GM19438 (cell line): ENCODE data around the gene NCF4.

ENCODE experiments used
- ATAC-seq: cut with Tn5 transposase; IDR thresholded peaks from one replicate; pipeline ENCODE4 v1.9.1; 2021; ENCODE audit warnings: low read depth; ENCODE audit not compliant: unreplicated experiment

NCF4 gene

GRCh38 chr22:36892292-36892691, 31.5 kb downstream of the NCF4 start:
- ATAC-seq, result no peak

DNA sequence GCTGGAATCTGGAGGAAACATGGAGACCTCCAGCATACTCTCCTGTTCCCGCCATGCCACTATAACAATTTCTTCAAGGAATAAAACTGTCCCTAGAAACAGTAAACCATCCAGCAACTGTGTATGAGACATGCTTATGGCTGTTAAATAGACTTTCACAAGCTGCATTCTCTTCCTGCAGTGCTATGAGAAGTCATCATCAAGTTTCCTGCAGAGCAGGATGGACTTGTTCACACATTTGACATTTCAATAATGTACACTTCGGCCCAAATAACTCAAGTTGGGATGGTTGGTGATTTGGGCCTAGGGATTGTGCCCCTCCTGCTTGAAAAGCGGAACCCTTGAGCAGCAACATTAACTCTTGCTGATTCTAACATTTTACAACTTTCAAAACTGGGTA, 32.5 kb downstream of the NCF4 start:
- ATAC-seq, result no peak

- ATAC-seq, result no peak
Measured at GRCh38 chr22:36894266-36894665, 33.5 kb downstream of the NCF4 start.

DNA sequence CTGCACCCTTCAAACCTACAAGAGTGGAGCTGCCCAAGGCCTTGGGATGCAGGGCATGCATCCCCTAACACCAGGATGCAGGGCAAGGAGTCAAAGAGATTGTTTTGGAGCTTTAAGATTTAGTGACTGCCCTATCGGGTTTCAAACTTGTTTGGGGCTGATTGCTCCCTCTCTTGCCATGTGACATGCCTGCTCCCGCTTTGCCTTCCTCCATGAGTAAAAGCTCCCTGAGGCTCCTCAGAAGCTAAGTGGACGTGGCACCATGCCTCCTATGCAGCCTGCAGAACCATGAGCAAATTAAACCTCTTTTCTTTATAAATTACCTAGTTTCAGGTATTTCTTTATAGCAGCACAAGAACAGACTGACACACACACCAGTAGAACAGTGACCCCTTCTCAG, 36.8 kb downstream of the NCF4 start:
- no peak for ATAC-seq

- no peak for ATAC-seq
Measured at GRCh38 chr22:36898690-36899089, 37.9 kb downstream of the NCF4 start.

DNA sequence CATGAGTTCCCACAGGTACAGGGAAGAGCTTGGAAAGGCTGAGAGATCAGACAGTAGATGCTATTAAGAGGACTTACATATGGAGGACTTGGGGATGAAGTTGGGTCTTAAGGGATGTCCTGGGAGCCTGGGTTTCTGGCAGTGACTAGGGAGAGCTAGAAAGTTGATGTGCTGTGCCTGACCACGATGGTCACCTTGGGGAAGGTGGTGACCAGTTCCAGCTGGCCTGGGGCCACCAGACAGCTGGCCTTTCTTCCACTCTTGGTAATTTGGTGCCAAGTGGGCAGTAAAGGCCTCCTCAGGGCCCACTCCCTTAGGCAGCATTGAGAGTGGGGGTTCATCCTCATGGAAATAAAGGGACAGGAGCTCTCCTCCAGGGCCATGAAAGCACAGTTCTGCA, 38.7 kb downstream of the NCF4 start:
- ATAC-seq, result no peak

GRCh38 chr22:36900225-36900624, 39.4 kb downstream of the NCF4 start:
- ATAC-seq, result no peak

GRCh38 chr22:36900880-36901279, 40.1 kb downstream of the NCF4 start:
- ATAC-seq, result no peak

GRCh38 chr22:36901411-36902142, 40.8 kb downstream of the NCF4 start:
- peak; percentile 83 for ATAC-seq

DNA sequence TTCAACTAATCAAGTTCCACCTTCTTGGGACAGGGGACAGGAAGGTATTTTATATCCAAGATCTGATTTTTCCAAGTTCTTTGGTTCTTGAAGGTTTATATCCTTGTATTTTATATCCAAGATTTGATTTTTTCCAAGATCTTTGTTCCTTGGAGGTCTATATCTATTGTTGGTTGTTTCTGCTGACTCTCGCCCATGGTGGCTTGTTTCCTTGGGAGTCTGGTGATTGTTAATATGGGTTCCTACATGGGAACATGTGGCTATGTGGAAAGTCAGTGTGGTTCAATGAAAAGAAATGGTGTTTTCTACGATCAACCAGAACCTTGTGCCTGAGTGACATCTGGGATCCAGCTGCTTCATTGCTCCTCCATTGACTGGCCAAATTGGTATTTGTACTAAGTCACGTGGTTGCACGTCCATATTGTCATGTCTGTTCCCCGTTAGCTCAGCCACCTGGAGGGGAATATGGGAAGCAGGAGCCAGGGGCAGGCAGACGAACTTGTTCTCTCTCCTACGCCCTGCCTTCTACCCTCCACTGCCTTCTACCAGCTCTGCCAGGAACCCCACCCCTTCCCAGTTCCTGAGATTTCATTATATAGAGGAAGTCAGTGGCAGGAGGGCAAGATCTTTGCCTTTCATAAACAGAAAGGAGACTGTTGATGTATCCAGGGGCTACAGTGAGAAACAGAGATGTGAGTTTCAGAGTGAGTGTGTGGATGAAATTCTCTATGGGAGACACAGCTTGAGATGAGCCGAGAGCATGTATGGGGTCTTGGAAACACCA, 41.5 kb downstream of the NCF4 start:
- ATAC-seq, result no peak

DNA sequence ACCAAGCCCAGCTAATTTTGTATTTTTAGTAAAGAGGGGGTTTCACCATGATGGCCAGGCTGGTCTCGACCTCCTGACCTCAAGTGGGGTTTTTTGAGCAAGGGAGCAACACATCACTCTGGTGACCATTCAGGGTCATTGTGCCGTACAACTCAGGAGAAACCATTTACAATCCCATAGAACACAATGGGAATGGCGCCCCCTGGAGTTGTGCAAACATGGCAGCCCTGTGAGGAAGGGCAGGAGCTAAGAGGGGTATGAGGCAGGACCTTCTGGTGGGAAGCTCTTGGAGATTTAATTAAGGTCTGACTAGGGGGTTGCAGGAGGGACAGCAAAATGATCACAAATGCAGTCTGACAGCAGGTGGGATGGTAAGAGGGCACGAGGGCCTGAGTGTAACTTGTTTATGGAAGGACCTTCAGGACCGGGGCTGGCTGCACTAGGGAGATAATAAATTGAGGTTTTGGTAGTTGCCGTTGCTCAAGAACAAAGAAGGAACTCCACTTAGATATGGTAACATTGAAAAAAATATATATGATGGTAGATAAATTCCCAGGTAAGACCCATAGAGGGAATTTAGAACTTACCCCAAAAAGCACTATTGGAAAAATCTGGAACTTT, 43.6 kb downstream of the NCF4 start:
- ATAC-seq, result no peak

- ATAC-seq, result no peak
Measured at GRCh38 chr22:36907253-36908195, 46.7 kb downstream of the NCF4 start.

- no peak for ATAC-seq
Measured at GRCh38 chr22:36910461-36910860, 49.7 kb downstream of the NCF4 start.

DNA sequence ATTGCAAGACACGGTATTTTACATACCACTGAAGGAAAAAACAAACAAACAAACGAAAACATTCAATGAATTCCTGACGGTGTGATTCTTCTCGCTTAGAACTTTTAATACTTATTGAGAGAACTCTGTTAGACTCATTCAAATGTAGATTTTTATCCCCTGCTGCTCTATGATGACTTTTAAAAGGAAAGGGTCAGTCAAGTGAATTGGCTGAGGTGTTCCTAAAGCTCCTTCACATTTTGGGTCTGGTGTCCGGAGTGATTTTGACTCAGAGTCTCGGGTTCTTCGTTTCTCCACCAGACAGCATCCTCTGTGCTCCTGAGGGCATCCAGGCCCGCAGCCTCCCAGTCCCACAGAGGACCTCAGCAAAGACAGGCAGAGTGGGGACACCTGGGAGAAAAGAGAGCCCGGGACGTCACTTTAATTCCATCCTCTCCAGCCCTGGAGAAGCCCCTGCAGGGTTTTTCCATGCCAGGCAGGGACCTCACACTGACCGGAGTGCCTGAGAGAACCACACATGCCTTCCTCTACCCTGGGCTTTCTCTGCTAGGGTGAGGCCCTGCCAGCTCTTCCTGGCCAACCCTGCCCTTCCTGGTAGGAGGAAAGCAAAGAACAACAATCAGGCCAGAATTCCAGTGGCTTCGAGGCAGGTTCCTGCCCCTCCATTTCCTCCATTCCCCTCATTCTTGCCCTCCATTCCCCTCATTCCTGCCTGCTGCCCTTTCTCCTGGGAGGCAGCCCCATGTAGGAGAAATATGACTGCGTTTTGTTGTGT, 51.3 kb downstream of the NCF4 start:
- ATAC-seq, result no peak

DNA sequence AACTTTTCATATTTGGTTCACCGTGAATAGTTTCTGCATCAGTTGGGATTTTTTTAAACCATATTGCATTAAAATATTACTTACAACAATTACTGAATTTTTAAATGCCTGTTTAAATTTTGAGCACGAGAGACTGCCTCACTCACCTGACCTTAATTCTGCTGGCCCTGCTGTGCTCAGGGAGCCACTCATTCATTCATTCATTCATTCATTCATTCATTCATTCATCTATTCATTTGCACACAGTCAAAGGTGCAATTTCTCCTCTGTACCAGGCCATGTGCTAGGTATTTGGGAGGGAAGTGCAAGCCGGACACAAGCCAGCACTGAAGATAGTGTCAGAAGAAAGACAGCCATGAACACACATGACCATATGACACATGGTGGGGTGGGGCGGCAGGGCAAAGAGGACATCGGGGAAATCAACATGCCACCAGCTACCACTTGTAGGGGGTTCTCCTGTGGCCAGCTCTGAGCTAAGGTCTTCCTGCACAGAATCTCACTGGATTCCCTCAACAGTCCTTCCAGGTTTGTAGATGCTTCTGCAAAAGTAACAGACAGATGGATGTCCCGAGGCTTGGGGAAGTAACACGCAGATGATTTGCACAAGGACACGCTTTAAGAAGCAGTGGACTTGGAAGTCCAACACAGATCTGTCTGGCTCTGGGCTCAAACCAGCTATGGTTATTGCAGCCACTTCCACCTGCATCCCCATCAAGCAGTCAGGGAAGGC, 52.1 kb downstream of the NCF4 start:
- ATAC-seq, result no peak

DNA sequence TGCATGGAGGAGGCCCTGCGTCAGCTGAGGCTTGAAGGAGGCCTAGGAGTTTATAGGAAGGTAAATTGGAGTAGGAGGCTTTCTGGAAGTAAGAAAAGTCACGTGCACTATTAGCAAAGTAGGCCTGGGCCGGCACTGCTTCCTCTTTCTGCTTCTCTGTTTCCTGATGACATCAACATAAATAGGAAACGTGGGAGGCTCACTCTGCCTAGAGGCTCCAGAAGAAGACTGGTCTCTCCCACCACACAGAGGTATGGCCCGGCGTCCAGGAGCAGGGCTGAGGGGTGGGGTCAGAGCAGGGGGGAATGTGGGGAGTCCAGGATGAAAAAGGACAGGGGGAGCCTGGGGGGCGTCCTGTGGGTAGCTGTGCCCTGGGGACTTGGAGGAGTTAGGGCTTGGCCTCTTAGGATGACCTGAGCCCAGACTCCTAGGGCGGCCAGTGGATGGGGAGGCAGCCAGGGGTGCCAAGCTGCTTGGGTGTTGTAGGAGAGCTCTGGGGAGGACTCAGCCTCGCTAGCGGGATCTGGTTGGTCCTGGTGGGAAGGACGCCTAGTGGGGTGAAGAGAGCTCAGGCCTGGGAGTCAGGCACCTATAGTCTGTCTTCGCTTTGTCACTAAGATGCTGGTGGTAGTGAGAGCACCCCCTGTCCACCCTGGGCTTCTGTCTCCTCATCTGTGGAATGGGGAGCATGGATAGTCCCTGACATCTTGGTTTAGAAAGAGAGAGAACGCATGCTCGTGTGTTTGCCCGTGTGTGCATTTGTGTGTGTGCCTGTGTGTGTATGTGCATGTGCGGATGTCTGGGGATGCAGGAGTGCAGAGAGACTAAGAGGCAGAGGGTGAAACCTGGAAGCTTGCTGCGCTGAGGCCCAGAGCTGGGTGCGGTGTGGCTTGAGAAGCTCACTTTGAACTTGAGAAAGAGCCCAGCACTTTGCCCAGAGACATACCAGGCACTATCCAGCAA, 52.9 kb downstream of the NCF4 start, which contains the start of gene CSF2RB:
TSS of gene CSF2RB (plus strand) at position 202 of the 963 bp plus-strand sequence. CDS start 8,580 bp downstream, outside the sequence.
- ATAC-seq, result no peak

GRCh38 chr22:36914390-36914752, 53.6 kb downstream of the NCF4 start:
- no peak for ATAC-seq

- ATAC-seq, result no peak
Measured at GRCh38 chr22:36916034-36916433, 55.2 kb downstream of the NCF4 start.
